A673 (cell line): ENCODE measurements around the gene ZHX3.

Source experiments
- EZH2 ChIP-seq: fragments of 200-600 bp; sonication (generic); IDR thresholded peaks from 2 replicates; pipeline ENCODE4 v1.6.1; 2017; ENCODE audit warnings: borderline replicate concordance, low read depth, mild to moderate bottlenecking, mixed read lengths, antibody characterized with exemption, low read length; ENCODE audit not compliant: poor library complexity, severe bottlenecking
- TF ChIP-seq, protein P1 (sequence below): fragments of 300-800, 200-600 bp; sonication (generic); conservative IDR thresholded peaks from 2 replicates; pipeline ENCODE4 v1.5.1; 2017; ENCODE audit warnings: low read depth, mild to moderate bottlenecking, antibody characterized with exemption, low read length, moderate library complexity, mixed read lengths

DNA sequence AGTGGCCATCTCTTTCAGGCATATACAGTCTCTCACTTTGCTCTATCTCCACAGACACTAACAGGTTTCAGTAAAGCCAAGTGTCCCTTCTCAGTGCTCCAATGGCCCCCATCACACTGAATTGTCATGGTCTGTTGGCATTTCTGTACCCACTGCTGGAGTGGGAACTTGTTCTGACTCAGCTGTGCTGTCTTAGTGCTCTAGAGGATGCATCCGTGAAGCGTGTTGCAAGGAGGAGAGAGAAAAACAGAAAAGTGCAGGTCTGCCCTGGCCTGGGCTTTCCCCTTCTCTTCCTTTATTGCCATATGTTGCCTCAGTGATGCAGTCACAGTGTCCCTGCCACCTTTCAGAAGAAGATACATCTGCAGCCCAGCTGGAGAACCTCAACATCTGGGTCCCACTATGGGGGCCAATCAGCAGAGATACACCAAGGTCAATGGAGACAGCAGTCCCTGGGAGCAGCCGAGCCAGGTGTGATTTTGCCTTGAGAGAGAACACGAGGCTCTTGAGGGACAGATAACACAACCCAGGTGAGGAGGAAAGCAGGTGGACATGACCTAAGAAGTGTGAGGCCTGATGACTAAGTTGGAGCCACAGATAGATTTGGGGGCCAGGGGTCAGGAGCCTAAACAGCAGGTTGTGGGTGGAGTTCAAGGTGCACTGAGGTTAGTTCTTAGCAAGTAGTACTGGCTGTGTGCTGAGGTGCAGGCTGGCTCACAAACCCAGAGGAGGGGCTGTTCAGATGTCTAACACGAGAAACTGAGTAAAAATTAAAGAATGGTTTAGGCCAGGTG lies 185.7 kb downstream of the ZHX3 start:
- TF ChIP-seq, protein P1, sequence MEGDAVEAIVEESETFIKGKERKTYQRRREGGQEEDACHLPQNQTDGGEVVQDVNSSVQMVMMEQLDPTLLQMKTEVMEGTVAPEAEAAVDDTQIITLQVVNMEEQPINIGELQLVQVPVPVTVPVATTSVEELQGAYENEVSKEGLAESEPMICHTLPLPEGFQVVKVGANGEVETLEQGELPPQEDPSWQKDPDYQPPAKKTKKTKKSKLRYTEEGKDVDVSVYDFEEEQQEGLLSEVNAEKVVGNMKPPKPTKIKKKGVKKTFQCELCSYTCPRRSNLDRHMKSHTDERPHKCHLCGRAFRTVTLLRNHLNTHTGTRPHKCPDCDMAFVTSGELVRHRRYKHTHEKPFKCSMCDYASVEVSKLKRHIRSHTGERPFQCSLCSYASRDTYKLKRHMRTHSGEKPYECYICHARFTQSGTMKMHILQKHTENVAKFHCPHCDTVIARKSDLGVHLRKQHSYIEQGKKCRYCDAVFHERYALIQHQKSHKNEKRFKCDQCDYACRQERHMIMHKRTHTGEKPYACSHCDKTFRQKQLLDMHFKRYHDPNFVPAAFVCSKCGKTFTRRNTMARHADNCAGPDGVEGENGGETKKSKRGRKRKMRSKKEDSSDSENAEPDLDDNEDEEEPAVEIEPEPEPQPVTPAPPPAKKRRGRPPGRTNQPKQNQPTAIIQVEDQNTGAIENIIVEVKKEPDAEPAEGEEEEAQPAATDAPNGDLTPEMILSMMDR, result no peak
- TF ChIP-seq EZH2, result no peak
